Measurements from ENCODE around the gene XRCC4.
"Not testable (repeated sequence)": the region's sequence is repeated elsewhere in the genome, so short reads cannot be mapped to it uniquely, and the experiment has no call there.

The XRCC4 gene

GRCh38 chr5:83355482-83356014, 278.2 kb downstream of the XRCC4 start:
- DNase-seq = not testable (repeated sequence)

GRCh38 chr5:83357621-83358231, 280.4 kb downstream of the XRCC4 start:
- no peak for DNase-seq

GRCh38 chr5:83360573-83360972, 283.2 kb downstream of the XRCC4 start:
- no peak for DNase-seq

GRCh38 chr5:83362526-83362925, 285.2 kb downstream of the XRCC4 start:
- DNase-seq = no peak

GRCh38 chr5:83363111-83363885, 286.0 kb downstream of the XRCC4 start:
- DNase-seq = no peak

- no peak for DNase-seq
Observed at GRCh38 chr5:83363886-83364275, 286.5 kb downstream of the XRCC4 start.

- no peak for DNase-seq
Observed at GRCh38 chr5:83364312-83365299, 287.3 kb downstream of the XRCC4 start.

GRCh38 chr5:83368319-83368718, 291.0 kb downstream of the XRCC4 start:
- DNase-seq = no peak

GRCh38 chr5:83368835-83369234, 291.5 kb downstream of the XRCC4 start:
- DNase-seq = no peak

- DNase-seq = no peak
Observed at GRCh38 chr5:83370957-83371356, 293.6 kb downstream of the XRCC4 start.

GRCh38 chr5:83371726-83372125, 294.4 kb downstream of the XRCC4 start:
- no peak for DNase-seq

- no peak for DNase-seq
Observed at GRCh38 chr5:83374547-83374946, 297.2 kb downstream of the XRCC4 start.

GRCh38 chr5:83375049-83375745, 297.9 kb downstream of the XRCC4 start:
- no peak for DNase-seq

- no peak for DNase-seq
Observed at GRCh38 chr5:83376461-83376860, 299.1 kb downstream of the XRCC4 start.

- no peak for DNase-seq
Observed at GRCh38 chr5:83377131-83377865, 300.0 kb downstream of the XRCC4 start.

GRCh38 chr5:83378624-83379289, 301.4 kb downstream of the XRCC4 start:
- DNase-seq = no peak

GRCh38 chr5:83385812-83386211, 308.5 kb downstream of the XRCC4 start:
- no peak for DNase-seq

GRCh38 chr5:83387041-83387440, 309.7 kb downstream of the XRCC4 start:
- DNase-seq = no peak

- DNase-seq = no peak
Observed at GRCh38 chr5:83388608-83389007, 311.3 kb downstream of the XRCC4 start.

GRCh38 chr5:83392766-83393503, 315.6 kb downstream of the XRCC4 start:
- DNase-seq = no peak

Measured in CD4-positive, alpha-beta T cell treated with Interleukin-6 for 4 hours (primary cell).